ENCODE results near the gene TNFRSF4.
"Not testable (repeated sequence)": the region's sequence is repeated elsewhere in the genome, so short reads cannot be mapped to it uniquely, and the experiment has no call there.

The TNFRSF4 gene

GRCh38 chr1:1179983-1180861, 33.7 kb downstream of the TNFRSF4 start:
- peak; percentile 20 for DNase-seq

DNA sequence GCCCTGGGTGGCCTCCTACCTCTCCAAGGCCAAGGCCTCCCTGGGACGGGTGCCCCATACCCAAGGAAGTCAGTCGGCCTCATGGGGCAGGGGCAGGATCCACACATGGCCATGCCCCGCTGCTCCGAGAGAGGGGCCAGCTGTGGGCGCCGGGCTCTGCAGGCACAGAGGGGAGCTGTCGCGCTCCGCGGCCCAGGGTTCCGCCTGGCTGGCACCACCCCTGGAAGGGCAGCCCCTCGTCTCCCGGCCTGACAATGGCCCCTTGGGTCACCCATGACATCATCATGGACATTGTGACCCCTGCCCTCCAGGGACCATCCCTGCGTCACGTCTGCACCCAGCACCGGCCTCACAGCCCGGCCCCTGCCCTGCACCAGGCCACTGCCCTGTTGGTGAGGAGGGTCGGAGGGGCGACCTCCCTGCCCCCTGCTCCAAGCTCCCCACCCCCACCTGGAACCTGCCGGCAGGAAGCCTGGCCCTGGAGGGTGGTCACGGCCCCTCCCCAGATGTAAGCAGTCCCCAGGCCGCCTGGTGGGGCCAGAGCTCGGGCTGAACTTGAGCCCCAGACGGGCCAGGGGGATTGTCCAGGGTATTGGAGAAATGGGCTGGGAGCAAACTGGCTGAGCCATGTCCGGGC, 34.5 kb downstream of the TNFRSF4 start:
- peak; percentile 27 for DNase-seq

DNA sequence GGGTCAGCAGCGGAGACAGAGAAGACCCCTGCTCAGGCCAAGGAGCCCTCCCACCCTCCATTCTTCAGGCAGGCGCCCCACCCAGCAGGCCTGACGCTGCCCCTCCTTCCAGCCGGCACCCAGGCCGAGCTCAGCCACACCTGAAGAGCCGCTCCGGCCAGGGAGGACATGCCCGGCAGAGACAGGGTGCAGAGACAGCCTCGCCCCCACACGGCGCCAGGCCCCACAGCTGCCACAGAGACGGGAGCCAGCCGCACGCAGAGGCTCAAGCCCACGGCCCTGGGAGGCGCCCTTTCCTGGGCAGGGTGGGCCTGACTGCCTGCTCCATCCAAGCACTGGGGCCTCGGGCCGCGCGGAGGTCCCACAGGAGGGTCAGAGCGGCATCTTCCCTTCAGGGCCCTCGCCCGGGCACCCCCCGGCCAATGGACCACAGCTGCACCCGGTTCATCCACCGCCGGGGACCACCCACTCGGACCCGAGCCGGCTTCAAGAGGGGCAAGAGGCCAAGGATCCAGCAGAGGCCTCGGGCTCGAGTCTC, 35.1 kb downstream of the TNFRSF4 start:
- peak; percentile 29 for DNase-seq

- DNase-seq = no peak
These were observed 36.3 kb downstream of the TNFRSF4 start for GRCh38 chr1:1177452-1178206.

DNA sequence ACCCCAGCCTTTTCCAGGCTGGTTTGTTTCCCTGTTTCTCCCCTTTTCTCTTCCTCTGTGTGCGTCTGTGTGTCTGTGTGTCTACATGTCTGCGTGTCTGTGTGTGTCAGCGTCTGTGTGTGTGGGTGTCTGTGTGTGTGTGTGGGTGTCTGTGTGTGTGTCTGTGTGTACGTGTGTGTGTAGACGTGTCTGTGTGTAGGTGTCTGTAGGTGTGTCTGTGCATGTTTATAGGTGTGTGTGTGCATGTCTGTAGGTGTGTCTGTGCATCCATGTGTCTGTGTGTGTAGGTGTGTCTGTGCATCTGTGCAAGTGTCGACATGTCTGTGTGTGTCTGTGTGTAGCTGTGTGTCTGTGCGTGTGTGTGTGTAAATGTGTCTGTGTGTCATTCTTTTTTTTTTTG, 37.0 kb downstream of the TNFRSF4 start:
- DNase-seq = no peak

- DNase-seq = not testable (repeated sequence)
These were observed 37.7 kb downstream of the TNFRSF4 start for GRCh38 chr1:1176063-1176761.

DNA sequence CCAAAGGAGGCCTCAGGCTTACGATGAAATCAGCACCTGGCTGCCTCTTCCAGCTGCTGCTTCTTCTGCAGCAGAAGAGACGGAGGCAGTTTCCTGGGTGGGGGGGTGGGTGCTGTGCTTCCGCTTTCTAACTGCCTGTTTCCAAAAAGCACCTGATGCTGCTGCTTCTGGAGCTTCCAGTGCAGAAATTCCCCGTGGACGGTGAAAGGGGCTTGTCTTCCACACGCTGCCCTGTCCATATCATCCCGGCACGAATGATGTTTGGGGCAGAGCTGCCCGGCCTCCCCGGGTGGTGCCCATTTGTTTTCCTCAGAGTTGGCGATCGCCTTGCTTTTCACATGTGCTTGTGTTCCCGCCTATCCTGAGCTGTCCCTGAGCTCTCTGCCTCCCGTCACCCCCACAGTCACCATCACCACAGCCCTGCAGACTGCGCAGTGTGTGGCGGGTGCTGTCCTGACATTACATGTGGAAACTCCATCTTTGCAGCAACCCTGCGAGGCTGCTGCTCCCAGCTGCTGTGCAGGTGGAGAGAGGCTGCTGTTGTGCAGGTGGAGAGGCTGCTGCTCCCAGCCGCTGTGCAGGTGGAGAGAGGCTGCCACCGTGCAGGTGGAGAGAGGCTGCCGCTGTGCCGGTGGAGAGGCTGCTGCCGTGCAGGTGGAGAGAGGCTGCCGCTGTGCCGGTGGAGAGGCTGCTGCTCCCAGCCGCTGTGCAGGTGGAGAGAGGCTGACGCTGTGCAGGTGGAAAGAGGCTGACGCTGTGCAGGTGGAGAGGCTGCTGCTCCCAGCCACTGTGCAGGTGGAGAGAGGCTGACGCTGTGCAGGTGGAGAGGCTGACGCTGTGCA, 38.5 kb downstream of the TNFRSF4 start:
- DNase-seq = no peak

DNA sequence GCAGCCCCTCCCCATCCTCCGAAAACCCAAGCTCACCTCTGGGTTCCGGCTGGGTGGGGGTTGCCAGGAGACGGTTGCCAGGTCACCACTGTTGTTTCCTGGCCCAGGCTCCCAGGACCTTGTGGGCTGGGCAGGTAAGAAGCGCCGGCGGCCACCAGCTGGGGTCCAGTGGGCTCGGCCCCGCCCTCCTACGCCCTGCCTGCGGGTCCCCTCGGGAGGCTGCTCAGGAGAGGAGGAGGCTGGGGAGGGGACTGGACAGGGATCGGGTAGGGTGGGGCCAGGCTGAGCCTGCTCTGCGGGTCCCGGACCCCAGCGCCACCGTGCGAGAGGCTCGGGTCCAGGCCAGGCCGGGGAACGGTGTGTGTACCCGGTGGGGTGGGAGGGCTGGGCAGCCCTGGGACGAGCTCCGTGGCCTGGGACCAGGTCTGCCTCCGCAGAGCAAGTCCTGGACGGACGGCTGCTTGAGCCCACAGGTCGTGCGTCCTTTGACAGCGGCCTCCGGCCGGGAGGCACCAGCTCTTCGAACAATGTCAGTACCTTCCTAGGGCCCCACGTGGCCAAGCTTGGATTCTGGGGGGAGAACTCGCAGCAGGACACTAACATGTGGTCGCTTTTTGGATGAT, 40.0 kb downstream of the TNFRSF4 start, which contains the start of gene TTLL10:
TTLL10 (plus strand) TSS at position 88 of the 623 bp plus-strand sequence. CDS start 5,336 bp downstream, outside the sequence.
- DNase-seq = peak; percentile 34

GRCh38 chr1:1173061-1173792, 40.7 kb downstream of the TNFRSF4 start:
- DNase-seq = no peak

GRCh38 chr1:1171546-1172340, 42.2 kb downstream of the TNFRSF4 start:
- no peak for DNase-seq

GRCh38 chr1:1171161-1171545, 42.8 kb downstream of the TNFRSF4 start:
- no peak for DNase-seq

DNA sequence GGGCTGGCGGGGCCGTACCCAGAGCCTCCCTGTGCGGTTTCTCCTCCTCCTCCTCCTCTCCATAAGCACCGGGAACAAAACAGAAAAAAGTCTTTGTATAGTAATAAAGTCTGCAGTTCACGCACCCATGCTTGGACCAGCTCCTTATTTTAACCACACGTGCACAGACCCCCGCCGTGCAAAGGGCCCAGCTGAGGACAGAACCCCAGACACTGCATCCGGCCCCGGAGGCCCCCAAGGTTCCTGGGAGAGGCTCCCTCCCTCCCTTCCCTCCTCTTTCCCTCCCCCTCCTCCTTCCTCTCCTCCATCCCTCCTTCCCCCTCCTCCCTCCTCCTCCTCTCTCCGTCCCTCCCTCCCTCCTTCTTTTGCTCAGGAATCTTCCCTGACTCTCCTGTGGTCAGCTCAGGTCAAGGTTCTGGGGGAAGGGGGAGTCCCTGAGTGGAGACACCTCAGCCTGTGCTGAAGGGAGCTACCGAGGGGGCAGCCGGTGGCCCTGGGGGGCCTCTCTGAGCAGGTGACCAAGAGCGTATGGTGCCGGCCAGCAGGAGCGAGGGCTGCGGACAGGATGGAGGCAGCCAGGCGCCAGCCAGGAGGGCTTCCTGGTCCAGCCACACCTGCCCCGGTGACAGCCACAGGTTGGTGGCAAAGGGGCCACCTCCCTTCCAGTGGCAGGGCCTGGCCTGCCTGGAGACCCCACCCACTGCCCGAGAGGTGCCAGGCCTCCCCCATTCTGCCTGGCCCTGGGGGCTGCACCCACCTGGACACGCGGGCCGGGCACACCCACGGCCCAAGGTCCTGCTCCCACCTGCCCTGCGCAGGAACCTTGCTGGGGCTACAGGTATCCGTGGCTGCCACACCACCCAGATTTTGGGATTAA, 43.5 kb downstream of the TNFRSF4 start:
- DNase-seq = no peak

DNA sequence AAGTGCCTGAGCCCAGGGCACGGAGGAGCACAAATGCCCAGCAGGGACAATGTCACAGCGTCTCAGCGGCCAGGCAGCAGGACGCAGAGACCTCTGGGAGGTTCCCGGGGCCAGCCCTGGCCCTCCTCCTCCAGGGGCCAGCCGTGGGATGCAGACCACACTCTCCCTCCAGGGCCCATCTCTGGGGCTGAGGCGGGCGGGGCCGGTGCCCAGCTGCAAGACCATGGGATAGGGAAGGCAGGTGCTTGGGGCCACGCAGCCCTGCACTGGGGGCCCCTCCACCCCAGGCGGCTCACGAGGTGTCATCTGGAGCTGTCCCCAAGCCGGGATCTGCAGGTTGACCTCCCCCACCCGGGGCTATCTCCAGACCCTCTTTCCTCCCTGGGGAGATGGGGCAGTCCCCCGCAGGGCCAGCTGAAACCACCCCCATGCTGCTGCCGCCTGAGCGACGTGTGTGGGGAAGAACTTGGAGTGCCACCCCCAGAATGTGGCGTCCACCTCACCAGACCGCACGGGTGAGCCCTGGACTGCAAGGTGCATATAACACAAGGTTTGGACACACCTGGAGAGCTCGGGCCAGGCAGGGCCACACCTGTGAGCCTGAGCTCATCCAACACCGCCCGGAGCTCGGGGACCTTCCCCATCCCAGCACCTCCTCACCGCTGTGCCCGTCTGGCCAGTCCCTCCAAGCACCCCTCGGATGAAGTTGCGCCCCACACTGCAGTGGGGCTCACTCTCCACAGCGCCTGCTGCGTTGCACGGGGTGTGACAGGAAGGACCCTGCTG, 44.3 kb downstream of the TNFRSF4 start:
- DNase-seq = no peak

DNA sequence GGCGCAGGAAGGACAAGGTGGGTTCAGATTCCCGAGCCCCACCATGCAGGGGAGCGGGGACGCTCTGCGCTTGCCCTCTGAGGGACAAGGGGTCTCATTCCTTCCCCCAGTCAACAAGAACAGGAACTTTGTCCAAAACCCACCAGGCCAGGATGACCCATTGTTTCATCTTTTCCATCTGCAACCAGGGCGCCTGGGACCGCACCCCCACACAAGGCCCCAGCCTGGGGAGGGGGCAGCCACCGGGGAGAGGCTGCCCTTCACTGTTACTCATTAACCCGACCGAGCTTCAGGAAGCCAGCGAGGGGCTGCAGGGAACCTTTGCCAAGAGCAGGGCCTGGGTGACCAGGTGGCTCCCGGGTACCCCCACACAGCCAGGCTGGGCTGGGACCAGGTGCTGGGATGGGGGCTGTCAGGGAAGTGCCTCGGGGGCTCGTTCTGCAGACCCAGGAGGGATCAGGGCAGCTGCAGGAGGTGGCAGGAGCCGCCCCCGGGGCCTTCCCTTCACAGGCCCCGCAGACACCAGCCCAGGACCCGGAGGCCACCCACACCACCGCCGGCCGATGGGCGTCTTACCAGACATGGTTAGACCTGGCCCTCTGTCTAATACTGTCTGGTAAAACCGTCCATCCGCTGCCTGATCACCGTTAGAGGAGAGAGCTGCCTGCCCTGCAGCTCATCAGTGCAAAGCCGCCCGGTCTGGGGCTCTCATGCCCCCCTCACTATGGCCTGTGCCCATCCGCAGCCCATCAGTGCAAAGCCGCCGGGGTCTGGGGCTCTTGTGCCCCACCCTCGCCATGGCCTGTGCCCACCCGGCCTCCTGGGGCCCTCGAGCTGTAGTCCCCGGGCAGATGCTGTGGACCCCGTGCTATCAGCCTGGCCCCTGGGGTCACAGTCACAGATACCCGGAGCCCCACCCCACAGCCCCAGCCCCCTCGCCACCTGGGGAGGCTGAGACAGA, 45.2 kb downstream of the TNFRSF4 start:
- DNase-seq = peak; percentile 23

- DNase-seq = no peak
These were observed 46.0 kb downstream of the TNFRSF4 start for GRCh38 chr1:1167841-1168450.

DNA sequence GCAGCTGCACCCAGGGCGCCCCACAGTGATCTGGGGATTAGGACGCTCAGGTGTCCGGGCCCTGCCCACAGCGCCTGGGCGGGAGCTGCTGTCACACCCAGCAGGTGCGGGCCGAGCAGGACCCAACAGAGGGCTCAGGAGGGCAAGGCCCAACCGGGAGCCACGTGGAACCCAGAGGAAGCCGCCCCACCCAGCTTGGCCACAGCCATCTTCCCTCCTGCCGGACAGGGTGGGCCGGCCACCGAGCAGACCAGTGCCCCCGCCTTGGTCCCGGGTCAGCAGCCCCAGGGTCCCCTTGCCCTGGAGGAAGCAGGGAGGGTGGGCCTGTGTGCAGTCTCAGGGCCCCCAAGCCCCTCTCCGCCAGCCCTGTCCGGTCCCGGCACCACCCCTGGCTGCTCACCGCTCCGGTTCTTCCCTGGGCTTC, 46.5 kb downstream of the TNFRSF4 start:
- peak; percentile 24 for DNase-seq
